ENCODE measurements around the gene UGT1A9.

The UGT1A9 gene

GRCh38 chr2:233793465-233794127 is 121.9 kb downstream of the UGT1A9 start:
- TF ChIP-seq, protein P1, sequence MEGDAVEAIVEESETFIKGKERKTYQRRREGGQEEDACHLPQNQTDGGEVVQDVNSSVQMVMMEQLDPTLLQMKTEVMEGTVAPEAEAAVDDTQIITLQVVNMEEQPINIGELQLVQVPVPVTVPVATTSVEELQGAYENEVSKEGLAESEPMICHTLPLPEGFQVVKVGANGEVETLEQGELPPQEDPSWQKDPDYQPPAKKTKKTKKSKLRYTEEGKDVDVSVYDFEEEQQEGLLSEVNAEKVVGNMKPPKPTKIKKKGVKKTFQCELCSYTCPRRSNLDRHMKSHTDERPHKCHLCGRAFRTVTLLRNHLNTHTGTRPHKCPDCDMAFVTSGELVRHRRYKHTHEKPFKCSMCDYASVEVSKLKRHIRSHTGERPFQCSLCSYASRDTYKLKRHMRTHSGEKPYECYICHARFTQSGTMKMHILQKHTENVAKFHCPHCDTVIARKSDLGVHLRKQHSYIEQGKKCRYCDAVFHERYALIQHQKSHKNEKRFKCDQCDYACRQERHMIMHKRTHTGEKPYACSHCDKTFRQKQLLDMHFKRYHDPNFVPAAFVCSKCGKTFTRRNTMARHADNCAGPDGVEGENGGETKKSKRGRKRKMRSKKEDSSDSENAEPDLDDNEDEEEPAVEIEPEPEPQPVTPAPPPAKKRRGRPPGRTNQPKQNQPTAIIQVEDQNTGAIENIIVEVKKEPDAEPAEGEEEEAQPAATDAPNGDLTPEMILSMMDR (conservative IDR thresholded peaks at IDR 0.05; ENCODE audit: control insufficient read depth, insufficient read depth, low read depth, low read length), result no peak
- no peak for DNase-seq (ENCODE audit: low read depth)
- H3K4me3 ChIP-seq (ENCODE audit: control insufficient read depth, low read depth, low read length), result no peak overlapping the region

GRCh38 chr2:233794128-233794658 is 122.5 kb downstream of the UGT1A9 start:
- no peak for DNase-seq (ENCODE audit: low read depth)
- TF ChIP-seq, protein P1 (conservative IDR thresholded peaks at IDR 0.05; ENCODE audit: control insufficient read depth, insufficient read depth, low read depth, low read length), result no peak
- H3K4me3 ChIP-seq (ENCODE audit: control insufficient read depth, low read depth, low read length), result no peak overlapping the region

DNA sequence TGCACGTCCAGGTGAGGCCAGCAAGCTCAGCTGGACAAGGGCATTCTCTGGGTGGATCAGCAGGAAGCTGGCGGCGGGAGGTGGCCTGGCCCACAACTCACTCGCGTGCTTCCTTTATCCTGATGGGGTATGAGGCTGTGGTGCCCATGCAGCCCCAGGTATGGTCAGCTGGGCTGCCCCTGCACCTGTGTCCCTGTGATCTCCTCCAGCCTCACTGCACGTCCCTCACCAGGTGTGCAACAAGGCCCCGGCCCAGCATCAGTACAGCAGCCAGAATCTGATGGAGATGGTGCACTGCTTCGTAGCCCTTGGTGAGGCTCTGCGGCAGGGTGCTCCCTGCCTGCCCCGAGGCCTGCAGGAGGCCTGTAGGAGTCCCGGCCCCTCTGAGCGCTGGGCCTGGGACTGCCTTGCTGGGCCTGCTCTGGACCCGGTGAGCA is 124.1 kb downstream of the UGT1A9 start:
- no peak overlapping the region for H3K4me3 ChIP-seq (ENCODE audit: control insufficient read depth, low read depth, low read length)
- DNase-seq (ENCODE audit: low read depth), result no peak
- TF ChIP-seq, protein P1 (conservative IDR thresholded peaks at IDR 0.05; ENCODE audit: control insufficient read depth, insufficient read depth, low read depth, low read length), result no peak

- DNase-seq (ENCODE audit: low read depth), result no peak
- no peak overlapping the region for H3K4me3 ChIP-seq (ENCODE audit: control insufficient read depth, low read depth, low read length)
- TF ChIP-seq, protein P1 (conservative IDR thresholded peaks at IDR 0.05; ENCODE audit: control insufficient read depth, insufficient read depth, low read depth, low read length), result no peak
Measured at GRCh38 chr2:233796254-233796653, 124.6 kb downstream of the UGT1A9 start.

GRCh38 chr2:233798335-233799086 is 126.8 kb downstream of the UGT1A9 start:
- H3K4me3 ChIP-seq (ENCODE audit: control insufficient read depth, low read depth, low read length), result no peak overlapping the region
- no peak for DNase-seq (ENCODE audit: low read depth)
- TF ChIP-seq, protein P1 (conservative IDR thresholded peaks at IDR 0.05; ENCODE audit: control insufficient read depth, insufficient read depth, low read depth, low read length), result no peak

- no peak overlapping the region for H3K4me3 ChIP-seq (ENCODE audit: control insufficient read depth, low read depth, low read length)
- DNase-seq (ENCODE audit: low read depth), result no peak
- TF ChIP-seq, protein P1 (conservative IDR thresholded peaks at IDR 0.05; ENCODE audit: control insufficient read depth, insufficient read depth, low read depth, low read length), result no peak
Measured at GRCh38 chr2:233799087-233799665, 127.5 kb downstream of the UGT1A9 start.
